ENCODE measurements around the gene EIF4B.

GRCh38 chr12:53010955-53011354 lies 4.7 kb downstream of the EIF4B start:
- no peak for TF ChIP-seq EZH2phosphoT487 (IDR thresholded peaks at IDR 0.05; ENCODE audit: borderline replicate concordance)
- TF ChIP-seq, protein P1, sequence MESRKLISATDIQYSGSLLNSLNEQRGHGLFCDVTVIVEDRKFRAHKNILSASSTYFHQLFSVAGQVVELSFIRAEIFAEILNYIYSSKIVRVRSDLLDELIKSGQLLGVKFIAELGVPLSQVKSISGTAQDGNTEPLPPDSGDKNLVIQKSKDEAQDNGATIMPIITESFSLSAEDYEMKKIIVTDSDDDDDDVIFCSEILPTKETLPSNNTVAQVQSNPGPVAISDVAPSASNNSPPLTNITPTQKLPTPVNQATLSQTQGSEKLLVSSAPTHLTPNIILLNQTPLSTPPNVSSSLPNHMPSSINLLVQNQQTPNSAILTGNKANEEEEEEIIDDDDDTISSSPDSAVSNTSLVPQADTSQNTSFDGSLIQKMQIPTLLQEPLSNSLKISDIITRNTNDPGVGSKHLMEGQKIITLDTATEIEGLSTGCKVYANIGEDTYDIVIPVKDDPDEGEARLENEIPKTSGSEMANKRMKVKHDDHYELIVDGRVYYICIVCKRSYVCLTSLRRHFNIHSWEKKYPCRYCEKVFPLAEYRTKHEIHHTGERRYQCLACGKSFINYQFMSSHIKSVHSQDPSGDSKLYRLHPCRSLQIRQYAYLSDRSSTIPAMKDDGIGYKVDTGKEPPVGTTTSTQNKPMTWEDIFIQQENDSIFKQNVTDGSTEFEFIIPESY (IDR thresholded peaks at IDR 0.05; ENCODE audit: extremely low read depth, insufficient replicate concordance, low read length) = no peak
- no peak for TF ChIP-seq REST (IDR thresholded peaks at IDR 0.05; ENCODE audit: low read depth)
- no peak for TF ChIP-seq CEBPB (IDR thresholded peaks at IDR 0.05; ENCODE audit: low read depth)
- TF ChIP-seq CTCF (IDR thresholded peaks at IDR 0.05 in 2 of 3, conservative IDR thresholded peaks at IDR 0.05 in 1 of 3; ENCODE audit: borderline replicate concordance in 1 of 3, insufficient read depth in 1 of 3, low read depth in 2 of 3, low read length in 2 of 3) = no peak
- TF ChIP-seq EZH2 (IDR thresholded peaks at IDR 0.05) = no peak
- TF ChIP-seq POLR2AphosphoS5 (IDR thresholded peaks at IDR 0.05; ENCODE audit: low read depth, low read length) = no peak
- no peak for TF ChIP-seq YY1 (IDR thresholded peaks at IDR 0.05; ENCODE audit: extremely low read depth, insufficient replicate concordance, low read depth, low read length)
- no peak for TF ChIP-seq SIN3A (IDR thresholded peaks at IDR 0.05; ENCODE audit: low read depth)
- no peak for TF ChIP-seq ZNF274 (IDR thresholded peaks at IDR 0.05; ENCODE audit: low read depth, low read length)
- no peak for TF ChIP-seq ATF3 (IDR thresholded peaks at IDR 0.05)
- no peak for TF ChIP-seq EGR1 (IDR thresholded peaks at IDR 0.05; ENCODE audit: low read depth)
- TF ChIP-seq ELF1 (IDR thresholded peaks at IDR 0.05; ENCODE audit: borderline replicate concordance, low read depth) = no peak
- TF ChIP-seq TCF7L2 (IDR thresholded peaks at IDR 0.05; ENCODE audit: borderline replicate concordance, extremely low read depth, insufficient read depth, insufficient read length) = no peak

All from HCT116 (cell line).